Measurements from ENCODE around the gene CCDC89.
A peak's percentile ranks its signal among the peaks of the same experiment; 100 is the strongest.

The CCDC89 gene

GRCh38 chr11:85685820-85686459 lies at the start of gene CCDC89:
Gene CCDC89, minus strand, starts transcription at chr11:85686195. Its CDS starts 65 bp downstream, at chr11:85686130.
- no peak for DNase-seq

- DNase-seq = no peak
These were observed 47.0 kb upstream of the CCDC89 start for GRCh38 chr11:85732965-85733364.

DNA sequence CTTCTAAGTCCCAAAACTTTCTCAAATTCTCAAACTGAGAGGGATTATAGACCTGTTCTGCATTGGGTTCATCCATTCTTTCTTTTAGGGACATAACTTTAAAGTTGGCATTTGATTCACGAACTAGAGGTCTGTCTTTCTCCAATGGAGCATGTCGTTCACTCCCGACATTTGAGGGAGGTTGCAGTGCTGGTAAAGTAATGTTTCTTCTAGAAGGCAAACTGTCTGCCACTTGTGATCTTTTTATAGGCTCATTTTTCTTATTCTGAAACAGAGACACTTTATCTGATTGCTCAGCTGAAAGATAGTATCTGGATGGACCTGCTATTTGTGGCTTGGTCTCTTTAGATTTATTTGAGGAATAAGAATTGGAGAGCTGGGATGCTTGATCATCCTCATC lies 40.4 kb upstream of the CCDC89 start:
- DNase-seq = no peak

GRCh38 chr11:85725510-85726258 lies 39.7 kb upstream of the CCDC89 start:
- no peak for DNase-seq

GRCh38 chr11:85724748-85725465 lies 38.9 kb upstream of the CCDC89 start:
- no peak for DNase-seq

- DNase-seq = no peak
These were observed 37.1 kb upstream of the CCDC89 start for GRCh38 chr11:85723088-85723487.

DNA sequence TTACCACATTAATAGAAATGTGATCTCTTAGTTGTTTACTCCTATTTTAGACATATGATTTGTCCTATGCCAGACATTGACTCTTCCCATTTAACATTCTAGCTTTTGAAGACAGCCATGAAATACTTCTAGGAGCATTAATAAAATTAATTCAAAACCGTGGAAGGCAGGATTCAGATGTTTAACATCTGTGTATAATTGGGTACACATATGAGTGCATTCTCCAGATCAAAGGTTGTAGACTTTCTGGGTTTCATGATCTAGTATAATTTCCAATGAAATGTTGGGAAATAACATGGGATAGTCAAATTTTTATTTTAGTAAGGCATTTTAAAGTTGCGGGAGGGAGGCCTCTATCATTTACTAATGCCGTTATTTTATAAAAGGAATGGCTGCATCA lies 35.2 kb upstream of the CCDC89 start:
- DNase-seq = no peak

GRCh38 chr11:85718991-85719807 lies 33.2 kb upstream of the CCDC89 start:
- DNase-seq = no peak

DNA sequence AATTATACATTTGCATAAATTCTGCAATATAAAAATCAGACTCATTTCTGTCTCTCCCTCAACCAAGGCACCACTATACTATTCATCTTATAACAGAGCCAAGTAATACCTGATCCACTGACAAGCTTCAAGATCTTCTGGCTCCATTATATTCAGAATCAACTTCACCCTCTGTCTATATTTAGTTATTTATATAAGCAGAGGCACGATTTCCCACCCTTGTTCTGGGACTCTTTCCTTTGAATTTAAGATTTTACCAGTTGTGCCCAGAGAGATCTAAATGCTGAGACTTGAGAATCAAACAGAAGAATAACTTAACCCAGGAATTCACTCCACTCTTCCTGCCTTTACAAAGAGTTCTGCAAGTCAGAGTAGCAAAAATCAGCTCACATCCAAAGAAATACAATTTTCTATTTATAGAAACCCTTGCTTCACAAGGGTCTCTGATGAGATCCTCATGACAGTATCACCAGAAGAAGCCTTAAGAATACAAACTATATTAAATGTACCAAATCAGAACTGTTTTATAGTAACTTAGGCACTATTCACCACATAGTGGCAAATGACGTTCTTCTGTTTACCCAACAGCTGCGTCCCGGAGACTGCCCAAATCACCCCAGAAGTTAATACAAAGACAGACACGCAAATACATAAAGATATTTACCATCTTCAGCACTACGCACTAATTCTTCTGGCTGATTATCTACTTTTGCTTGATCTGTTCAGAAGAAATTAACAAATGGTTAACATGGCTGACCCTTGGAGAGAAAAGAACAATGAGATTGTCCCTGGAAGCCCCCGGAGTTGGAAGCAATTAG lies 32.3 kb upstream of the CCDC89 start:
- no peak for DNase-seq

GRCh38 chr11:85717429-85717828 lies 31.4 kb upstream of the CCDC89 start:
- no peak for DNase-seq

GRCh38 chr11:85712953-85713352 lies 27.0 kb upstream of the CCDC89 start:
- no peak for DNase-seq

GRCh38 chr11:85710917-85711316 lies 24.9 kb upstream of the CCDC89 start:
- no peak for DNase-seq

GRCh38 chr11:85709941-85710702 lies 24.1 kb upstream of the CCDC89 start:
- no peak for DNase-seq

DNA sequence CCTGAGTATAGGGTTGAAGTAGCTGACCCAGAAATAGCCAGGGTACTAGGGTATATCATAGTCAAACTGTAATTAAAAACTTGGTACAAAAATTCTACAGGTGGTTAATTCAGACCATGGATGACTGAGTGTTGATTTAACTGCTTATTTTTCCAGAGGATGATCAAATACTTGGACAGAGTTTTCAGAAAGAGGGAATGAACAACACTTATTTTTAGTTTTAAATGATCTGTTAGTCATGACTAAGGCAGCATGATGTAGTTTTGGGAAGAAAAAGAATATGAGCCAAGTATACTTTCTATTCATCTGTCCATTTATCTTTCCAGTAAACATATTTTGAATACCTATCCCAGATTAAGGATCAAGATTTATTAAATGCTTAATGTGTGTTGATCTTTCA lies 19.8 kb upstream of the CCDC89 start:
- no peak for DNase-seq

DNA sequence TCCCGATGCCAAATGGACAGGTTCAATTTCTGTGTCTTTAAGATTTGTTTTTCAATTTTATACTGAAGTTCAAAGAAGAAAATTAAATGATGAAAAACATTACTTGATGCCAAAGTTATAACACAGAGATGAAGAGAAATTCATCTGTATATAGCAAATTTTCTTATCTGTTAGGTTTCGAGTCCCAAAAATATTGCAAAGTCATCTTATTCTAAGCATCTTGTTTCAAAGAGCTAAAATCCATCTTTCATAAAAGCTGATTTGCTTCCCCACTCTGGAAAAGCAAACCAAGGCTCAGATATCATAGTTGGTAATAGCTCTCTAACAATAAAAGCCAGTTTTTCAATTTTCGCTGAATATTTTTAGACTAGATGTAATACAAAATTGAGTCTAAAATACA lies 19.0 kb upstream of the CCDC89 start:
- no peak for DNase-seq

DNA sequence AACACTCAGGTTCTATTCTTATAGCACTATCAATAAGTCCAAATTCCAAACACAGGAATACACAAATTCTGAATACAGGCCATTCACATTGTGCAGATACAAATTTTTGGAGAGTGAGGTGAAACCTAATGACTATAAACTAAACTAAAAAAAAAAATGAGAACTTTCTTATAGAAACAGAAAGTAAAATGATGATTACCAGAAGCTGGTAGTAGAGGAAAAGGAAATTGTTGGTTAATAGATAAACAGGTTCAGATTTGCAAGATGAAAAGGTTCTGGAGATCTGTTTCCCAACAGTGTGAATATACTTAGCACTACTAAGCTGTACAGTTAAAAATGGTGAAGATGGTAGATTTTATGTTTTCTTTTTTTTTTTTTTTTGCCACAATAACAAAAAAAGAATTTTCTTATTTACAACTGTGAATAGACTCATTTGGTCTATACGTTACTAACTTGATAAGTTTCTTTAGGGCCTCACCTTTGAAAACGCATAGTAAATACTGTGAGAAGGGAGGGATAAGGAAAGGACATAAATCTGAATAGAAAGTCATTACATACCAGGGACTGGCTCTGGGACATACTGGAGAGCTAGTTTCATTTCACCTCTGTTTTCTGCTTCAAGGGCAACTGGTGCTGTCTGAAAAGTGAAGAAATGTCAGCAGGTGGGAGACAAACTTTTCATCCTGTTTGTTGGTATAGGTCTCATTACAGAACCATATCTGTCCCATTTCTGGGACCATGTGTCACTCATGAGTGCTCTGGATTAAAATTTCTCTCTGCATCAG lies 14.2 kb upstream of the CCDC89 start:
- peak; percentile 22 for DNase-seq

- no peak for DNase-seq
These were observed 12.2 kb upstream of the CCDC89 start for GRCh38 chr11:85698195-85698594.

DNA sequence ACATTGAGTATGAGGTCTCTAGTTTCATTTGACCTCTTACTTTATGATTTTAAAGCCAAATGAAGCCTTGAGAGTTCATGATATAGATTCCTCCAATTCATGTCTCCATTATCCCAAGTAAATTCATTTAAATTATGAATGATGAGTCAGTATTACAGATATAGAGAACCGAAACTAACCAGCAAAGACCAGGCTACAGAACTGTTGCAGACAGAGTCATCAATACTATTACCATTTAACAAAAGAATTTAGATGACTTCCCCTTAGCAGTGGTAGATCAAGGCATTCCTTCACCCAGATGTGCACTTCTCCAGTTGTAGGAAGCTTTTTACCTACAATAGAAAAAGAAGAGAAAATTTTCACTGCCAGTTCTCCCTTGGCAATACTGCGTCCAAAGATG lies 11.8 kb upstream of the CCDC89 start:
- DNase-seq = no peak

GRCh38 chr11:85695546-85695945 lies 9.6 kb upstream of the CCDC89 start:
- no peak for DNase-seq

DNA sequence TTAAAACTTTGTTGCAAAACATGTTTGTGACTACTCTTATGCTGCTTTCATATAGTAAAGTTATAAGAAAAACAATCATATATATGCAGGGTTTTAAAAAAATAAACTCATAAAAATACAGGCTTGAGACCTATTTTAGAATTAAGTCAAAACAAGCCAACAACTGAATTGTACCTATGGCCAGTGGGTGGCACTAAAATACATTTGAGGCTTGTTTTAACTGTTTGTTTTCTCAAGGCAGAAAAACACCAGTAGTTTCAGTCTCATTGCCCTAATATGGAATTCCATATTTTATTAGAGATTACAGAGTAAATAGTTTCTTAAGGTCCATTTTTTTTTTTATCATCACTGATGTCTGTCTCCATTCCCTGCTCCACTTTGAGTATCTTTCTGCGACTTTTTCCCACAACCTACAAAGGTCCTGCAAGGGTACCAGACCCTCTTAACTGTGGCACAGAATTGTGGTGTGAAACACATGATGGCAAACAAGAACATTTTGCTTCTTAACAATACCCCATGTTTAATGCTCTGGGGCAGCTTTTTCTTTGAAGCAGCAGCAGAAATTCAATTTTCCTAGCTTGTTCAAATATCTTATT lies 8.5 kb upstream of the CCDC89 start:
- DNase-seq = peak; percentile 51

All from CD4-positive, alpha-beta T cell treated with Interleukin-4 for 4 hours (primary cell).